Activated T-helper 1 cell treated with anti-CD3 and anti-CD28 coated beads, Interleukin-12 subunit alpha, Interleukin-12 subunit beta, Interleukin-2, Interleukin-4 antibody, amounts not matched to agents 30 ng/mL and 10 ng/mL and 1 ng/mL, durations not matched to agents 14 hours and 24 hours and 36 hours (primary cell): ENCODE measurements around the gene INA. TPM values are rescaled to one million over a fixed set of nuclear protein-coding genes. Genes with fewer than 3 reads are reported as not detected.
A peak's percentile ranks its signal among the peaks of the same experiment; 100 is the strongest.
"Not testable (repeated sequence)": the region's sequence is repeated elsewhere in the genome, so short reads cannot be mapped to it uniquely, and the experiment has no call there.

ENCODE experiments used
- DNase-seq: peaks from one replicate; pipeline ENCODE4 v3.0.0; 2021; ENCODE audit warnings: low spot score
- H3K27ac Mint-ChIP-seq: one replicate; pipeline ENCODE4 v1.8.0; 2021; ENCODE audit warnings: mild to moderate bottlenecking, mixed read lengths
- H3K27me3 Mint-ChIP-seq: one replicate; pipeline ENCODE4 v1.8.0; 2022; ENCODE audit warnings: mild to moderate bottlenecking, moderate library complexity, mixed read lengths; ENCODE audit not compliant: insufficient read depth
- H3K36me3 Mint-ChIP-seq: one replicate; pipeline ENCODE4 v1.8.0; 2021; ENCODE audit warnings: low read depth, mixed read lengths
- H3K4me1 Mint-ChIP-seq: one replicate; pipeline ENCODE4 v1.8.0; 2021; ENCODE audit warnings: low read depth, mixed read lengths
- H3K4me3 Mint-ChIP-seq: one replicate; pipeline ENCODE4 v1.8.0; 2021; ENCODE audit warnings: mild to moderate bottlenecking, moderate library complexity, mixed read lengths
- H3K9me3 Mint-ChIP-seq: one replicate; pipeline ENCODE4 v1.8.0; 2021; ENCODE audit warnings: mixed read lengths
- intact Hi-C: fragments of 100-400 bp; cut with micrococcal nuclease; formaldehyde crosslinking; loops from one replicate; pipeline ENCODE4 v1.15.1; 2024
- total RNA-seq: library from RNA; stranded (reverse); gene quantifications from 2 replicates; pipeline ENCODE4 v1.2.3, GENCODE V29; 2022

Gene INA
- total RNA-seq, result 1.5 TPM in 2 replicates

- H3K4me3 Mint-ChIP-seq, result peak within 1 kb of the TSS; percentile 53
- intact Hi-C loops, result no loop called here
- DNase-seq, result peak; percentile 8
- H3K9me3 Mint-ChIP-seq, result peaks cover 5% of the 10 kb centered on the region
- H3K4me1 Mint-ChIP-seq, result peaks cover 8% of the 10 kb centered on the region
- H3K27me3 Mint-ChIP-seq, result peaks cover 43% of the 10 kb centered on the region
- no peak within 1 kb of the TSS for H3K27ac Mint-ChIP-seq
- H3K36me3 Mint-ChIP-seq, result peaks cover 4% of the 10 kb centered on the region
Observed at GRCh38 chr10:103276896-103277712, at the start of gene INA. TSS of gene INA (plus strand) at chr10:103277138. CDS start at chr10:103277212, 74 bp downstream.

GRCh38 chr10:103227416-103227815, 49.5 kb upstream of the INA start:
- Mint-ChIP-seq H3K4me3 (no peak overlapping the region), H3K27me3 (peaks cover 5% of the 10 kb centered on the region), H3K4me1 (no peaks in the 10 kb centered on the region), H3K36me3 (peaks cover 4% of the 10 kb centered on the region), H3K27ac (no peak overlapping the region), H3K9me3 (peaks cover 14% of the 10 kb centered on the region)
- DNase-seq, result no peak
- intact Hi-C loops, result no loop called here

GRCh38 chr10:103231047-103231551, 45.8 kb upstream of the INA start:
- DNase-seq, result no peak
- H3K27me3 Mint-ChIP-seq, result peaks cover 2% of the 10 kb centered on the region
- H3K36me3 Mint-ChIP-seq, result no peaks in the 10 kb centered on the region
- H3K4me1 Mint-ChIP-seq, result no peaks in the 10 kb centered on the region
- H3K4me3 Mint-ChIP-seq, result no peak overlapping the region
- H3K27ac Mint-ChIP-seq, result no peak overlapping the region
- intact Hi-C loops, result no loop called here
- H3K9me3 Mint-ChIP-seq, result no peaks in the 10 kb centered on the region

GRCh38 chr10:103232131-103232673, 44.7 kb upstream of the INA start:
- no peaks in the 10 kb centered on the region for H3K4me1 Mint-ChIP-seq
- H3K4me3 Mint-ChIP-seq, result no peak overlapping the region
- peaks cover 2% of the 10 kb centered on the region for H3K27me3 Mint-ChIP-seq
- no peak overlapping the region for H3K27ac Mint-ChIP-seq
- H3K9me3 Mint-ChIP-seq, result no peaks in the 10 kb centered on the region
- no peak for DNase-seq
- intact Hi-C loops, result no loop called here
- no peaks in the 10 kb centered on the region for H3K36me3 Mint-ChIP-seq

- DNase-seq, result no peak
- Mint-ChIP-seq H3K4me1 (no peaks in the 10 kb centered on the region), H3K27me3 (peaks cover 2% of the 10 kb centered on the region), H3K36me3 (no peaks in the 10 kb centered on the region), H3K9me3 (no peaks in the 10 kb centered on the region), H3K4me3 (no peak overlapping the region), H3K27ac (no peak overlapping the region)
- intact Hi-C loops, result no loop called here
Observed at GRCh38 chr10:103232772-103233488, 44.0 kb upstream of the INA start.

GRCh38 chr10:103235775-103236174, 41.2 kb upstream of the INA start:
- no peak overlapping the region for H3K4me3 Mint-ChIP-seq
- no peaks in the 10 kb centered on the region for H3K9me3 Mint-ChIP-seq
- H3K4me1 Mint-ChIP-seq, result peaks cover 16% of the 10 kb centered on the region
- no peak overlapping the region for H3K27ac Mint-ChIP-seq
- no peak for DNase-seq
- no peaks in the 10 kb centered on the region for H3K36me3 Mint-ChIP-seq
- H3K27me3 Mint-ChIP-seq, result peaks cover 2% of the 10 kb centered on the region
- intact Hi-C loops, result no loop called here

GRCh38 chr10:103238506-103239252, 38.3 kb upstream of the INA start:
- DNase-seq, result no peak
- no peaks in the 10 kb centered on the region for H3K9me3 Mint-ChIP-seq
- no peak overlapping the region for H3K27ac Mint-ChIP-seq
- H3K36me3 Mint-ChIP-seq, result no peaks in the 10 kb centered on the region
- no peaks in the 10 kb centered on the region for H3K27me3 Mint-ChIP-seq
- H3K4me1 Mint-ChIP-seq, result peaks cover 28% of the 10 kb centered on the region
- intact Hi-C loops, result no loop called here
- no peak overlapping the region for H3K4me3 Mint-ChIP-seq

- DNase-seq, result peak; percentile 33
- no peaks in the 10 kb centered on the region for H3K36me3 Mint-ChIP-seq
- peaks cover 2% of the 10 kb centered on the region for H3K27me3 Mint-ChIP-seq
- H3K4me3 Mint-ChIP-seq, result peak overlapping the region; percentile 21
- intact Hi-C loops, result loop anchor here (5.0 kb wide), 2 partner anchors 49 to 144 kb away; partner anchors contain the start of gene NT5C2
- H3K9me3 Mint-ChIP-seq, result no peaks in the 10 kb centered on the region
- H3K27ac Mint-ChIP-seq, result peak overlapping the region; percentile 77
- peaks cover 35% of the 10 kb centered on the region for H3K4me1 Mint-ChIP-seq
Observed at GRCh38 chr10:103241262-103242011, 35.5 kb upstream of the INA start.

GRCh38 chr10:103244666-103245271, 32.2 kb upstream of the INA start:
- no peaks in the 10 kb centered on the region for H3K9me3 Mint-ChIP-seq
- H3K4me3 Mint-ChIP-seq, result no peak overlapping the region
- DNase-seq, result peak; percentile 50
- peaks cover 31% of the 10 kb centered on the region for H3K4me1 Mint-ChIP-seq
- no peak overlapping the region for H3K27ac Mint-ChIP-seq
- intact Hi-C loops, result loop anchor here (1.0 to 5.0 kb wide), 5 partner anchors 52 to 409 kb away; partner anchors contain the start of gene NT5C2
- no peaks in the 10 kb centered on the region for H3K36me3 Mint-ChIP-seq
- peaks cover 6% of the 10 kb centered on the region for H3K27me3 Mint-ChIP-seq

GRCh38 chr10:103245587-103245986, 31.4 kb upstream of the INA start, which contains the start of gene RPEL1:
TSS of gene RPEL1 (plus strand) at chr10:103245887. CDS start at chr10:103245997, 110 bp downstream.
- DNase-seq, H3K36me3 Mint-ChIP-seq, H3K27ac Mint-ChIP-seq, H3K4me3 Mint-ChIP-seq, H3K9me3 Mint-ChIP-seq, H3K27me3 Mint-ChIP-seq, intact Hi-C loops: not testable (repeated sequence)
- peaks cover 29% of the 10 kb centered on the region for H3K4me1 Mint-ChIP-seq

GRCh38 chr10:103246324-103246723, 30.6 kb upstream of the INA start:
- Mint-ChIP-seq H3K36me3 (no peaks in the 10 kb centered on the region), H3K9me3 (peaks cover 4% of the 10 kb centered on the region), H3K4me3 (no peak overlapping the region), H3K27ac (no peak overlapping the region), H3K27me3 (peaks cover 6% of the 10 kb centered on the region), H3K4me1 (peaks cover 22% of the 10 kb centered on the region)
- intact Hi-C loops, result no loop called here
- no peak for DNase-seq
